Cerebellar cortex (tissue), 1 donor: ENCODE data around the gene PPP1R3G.
"Not testable (repeated sequence)": the region's sequence is repeated elsewhere in the genome, so short reads cannot be mapped to it uniquely, and the experiment has no call there.

ENCODE experiments used
- DNase-seq: peaks from one replicate; pipeline ENCODE4 v3.0.0-alpha.2; 2015; ENCODE audit warnings: low spot score

Gene PPP1R3G

GRCh38 chr6:5120011-5120410 lies 34.9 kb downstream of the PPP1R3G start:
- DNase-seq: no peak

- DNase-seq: not testable (repeated sequence)
Measured at GRCh38 chr6:5120543-5120942, 35.4 kb downstream of the PPP1R3G start.

GRCh38 chr6:5121479-5121878 lies 36.3 kb downstream of the PPP1R3G start:
- DNase-seq: no peak

GRCh38 chr6:5121956-5122355 lies 36.8 kb downstream of the PPP1R3G start:
- no peak for DNase-seq

- no peak for DNase-seq
Measured at GRCh38 chr6:5122504-5123112, 37.5 kb downstream of the PPP1R3G start.

GRCh38 chr6:5123296-5124143 lies 38.4 kb downstream of the PPP1R3G start:
- no peak for DNase-seq

GRCh38 chr6:5124526-5124925 lies 39.4 kb downstream of the PPP1R3G start:
- no peak for DNase-seq

GRCh38 chr6:5125152-5126006 lies 40.2 kb downstream of the PPP1R3G start:
- DNase-seq: no peak

GRCh38 chr6:5126214-5126613 lies 41.1 kb downstream of the PPP1R3G start:
- DNase-seq: no peak

- DNase-seq: no peak
Measured at GRCh38 chr6:5127106-5127687, 42.1 kb downstream of the PPP1R3G start.

GRCh38 chr6:5128351-5128750 lies 43.2 kb downstream of the PPP1R3G start:
- no peak for DNase-seq

- no peak for DNase-seq
Measured at GRCh38 chr6:5130135-5130866, 45.2 kb downstream of the PPP1R3G start.

- peak; percentile 73 for DNase-seq
Measured at GRCh38 chr6:5132731-5133130, 47.6 kb downstream of the PPP1R3G start.

- DNase-seq: no peak
Measured at GRCh38 chr6:5133943-5134342, 48.8 kb downstream of the PPP1R3G start.

- peak; percentile 30 for DNase-seq
Measured at GRCh38 chr6:5135788-5136376, 50.7 kb downstream of the PPP1R3G start.

- DNase-seq: no peak
Measured at GRCh38 chr6:5136851-5137250, 51.7 kb downstream of the PPP1R3G start.
